Fibroblast of mammary gland (primary cell): Measurements from ENCODE around the gene TTC6.

ENCODE experiments used
- DNase-seq: peaks from one replicate; pipeline ENCODE4 v3.0.0-alpha.2; 2010; ENCODE audit warnings: low read depth
- H3K4me3 ChIP-seq: 2 replicates; pipeline ENCODE4 v1.5.1; 2011; ENCODE audit warnings: low read depth, mild to moderate bottlenecking, low read length, moderate library complexity; ENCODE audit not compliant: control insufficient read depth
- CTCF ChIP-seq: conservative IDR thresholded peaks from 2 replicates; pipeline ENCODE4 v1.5.1; 2011; ENCODE audit warnings: low read depth, low read length, inconsistent platforms; ENCODE audit not compliant: control insufficient read depth, insufficient read depth

Gene TTC6

GRCh38 chr14:37608649-37609048 is 13.2 kb downstream of the TTC6 start:
- DNase-seq = no peak
- no peak overlapping the region for H3K4me3 ChIP-seq
- no peak for TF ChIP-seq CTCF

DNA sequence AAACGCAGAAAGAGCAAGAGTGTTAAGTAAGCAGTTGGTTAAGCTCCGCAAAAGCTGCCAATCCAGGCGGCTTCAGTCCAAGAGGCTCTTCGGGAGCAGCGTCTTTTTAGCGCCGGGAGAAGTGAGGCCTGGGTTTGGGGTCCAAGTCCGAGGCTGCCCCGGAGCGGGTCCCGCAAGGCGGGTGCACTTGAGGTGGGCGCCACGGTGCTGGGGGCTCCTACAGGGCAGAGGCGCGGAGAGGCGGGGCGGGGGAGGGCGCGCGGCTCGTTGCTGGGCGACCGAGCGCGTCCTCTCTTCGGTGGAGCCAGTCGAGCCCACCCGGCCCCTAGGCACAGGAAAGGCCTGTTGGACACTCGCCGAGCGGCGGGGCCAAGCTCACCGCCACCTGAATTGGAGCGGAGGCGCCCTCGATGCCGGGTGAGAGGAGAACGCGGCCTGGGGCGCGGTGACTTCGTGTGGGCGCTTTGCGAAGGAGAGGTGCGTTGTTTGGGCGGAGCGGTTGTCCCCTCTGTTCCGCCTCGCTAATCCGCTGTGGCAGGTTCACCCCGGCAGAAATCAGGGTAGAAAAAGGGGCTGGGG is 15.6 kb downstream of the TTC6 start:
- no peak for DNase-seq
- H3K4me3 ChIP-seq = no peak overlapping the region
- TF ChIP-seq CTCF = no peak

GRCh38 chr14:37615582-37616289 is 20.3 kb downstream of the TTC6 start:
- no peak overlapping the region for H3K4me3 ChIP-seq
- TF ChIP-seq CTCF = no peak
- no peak for DNase-seq

GRCh38 chr14:37616853-37617252 is 21.4 kb downstream of the TTC6 start:
- no peak for TF ChIP-seq CTCF
- no peak for DNase-seq
- no peak overlapping the region for H3K4me3 ChIP-seq

- no peak overlapping the region for H3K4me3 ChIP-seq
- TF ChIP-seq CTCF = no peak
- DNase-seq = no peak
Observed at GRCh38 chr14:37617864-37618365, 22.5 kb downstream of the TTC6 start.

DNA sequence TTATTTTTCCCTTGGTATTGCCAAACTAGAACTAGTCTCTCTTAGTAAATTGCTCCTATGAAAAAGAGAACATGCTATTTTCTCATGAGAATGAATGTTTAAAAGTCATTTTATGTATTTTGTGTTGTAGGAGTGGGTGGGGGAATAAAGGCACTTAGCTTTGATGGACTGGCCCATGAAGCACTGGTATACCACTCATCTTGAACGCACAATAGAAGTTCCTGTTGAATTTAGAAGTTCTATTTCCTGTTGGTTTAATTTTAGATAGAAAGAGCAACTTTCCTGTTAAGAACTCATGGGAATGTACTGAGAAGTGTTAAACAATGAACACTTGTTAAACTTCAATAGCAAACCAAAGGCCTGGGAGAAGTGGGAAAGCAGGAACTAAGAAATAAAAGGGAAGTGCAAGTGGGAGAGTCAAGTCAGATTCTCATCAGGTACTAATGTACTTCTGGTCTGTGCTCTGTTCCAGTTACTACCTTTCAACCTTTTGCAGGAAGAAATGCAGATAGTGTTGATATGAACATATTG is 23.1 kb downstream of the TTC6 start:
- no peak overlapping the region for H3K4me3 ChIP-seq
- DNase-seq = no peak
- no peak for TF ChIP-seq CTCF

GRCh38 chr14:37620856-37621255 is 25.4 kb downstream of the TTC6 start:
- no peak for TF ChIP-seq CTCF
- no peak for DNase-seq
- H3K4me3 ChIP-seq = no peak overlapping the region
